ENCODE measurements around the gene TTC9B. TPM values are rescaled to one million over a fixed set of nuclear protein-coding genes. Genes with fewer than 3 reads are reported as not detected.
"Not testable (repeated sequence)": the region's sequence is repeated elsewhere in the genome, so short reads cannot be mapped to it uniquely, and the experiment has no call there.

TTC9B gene
- total and polyA plus RNA-seq, 8 donors: 0.11 to 0.20 (median 0.15) TPM; not detected in 2

DNA sequence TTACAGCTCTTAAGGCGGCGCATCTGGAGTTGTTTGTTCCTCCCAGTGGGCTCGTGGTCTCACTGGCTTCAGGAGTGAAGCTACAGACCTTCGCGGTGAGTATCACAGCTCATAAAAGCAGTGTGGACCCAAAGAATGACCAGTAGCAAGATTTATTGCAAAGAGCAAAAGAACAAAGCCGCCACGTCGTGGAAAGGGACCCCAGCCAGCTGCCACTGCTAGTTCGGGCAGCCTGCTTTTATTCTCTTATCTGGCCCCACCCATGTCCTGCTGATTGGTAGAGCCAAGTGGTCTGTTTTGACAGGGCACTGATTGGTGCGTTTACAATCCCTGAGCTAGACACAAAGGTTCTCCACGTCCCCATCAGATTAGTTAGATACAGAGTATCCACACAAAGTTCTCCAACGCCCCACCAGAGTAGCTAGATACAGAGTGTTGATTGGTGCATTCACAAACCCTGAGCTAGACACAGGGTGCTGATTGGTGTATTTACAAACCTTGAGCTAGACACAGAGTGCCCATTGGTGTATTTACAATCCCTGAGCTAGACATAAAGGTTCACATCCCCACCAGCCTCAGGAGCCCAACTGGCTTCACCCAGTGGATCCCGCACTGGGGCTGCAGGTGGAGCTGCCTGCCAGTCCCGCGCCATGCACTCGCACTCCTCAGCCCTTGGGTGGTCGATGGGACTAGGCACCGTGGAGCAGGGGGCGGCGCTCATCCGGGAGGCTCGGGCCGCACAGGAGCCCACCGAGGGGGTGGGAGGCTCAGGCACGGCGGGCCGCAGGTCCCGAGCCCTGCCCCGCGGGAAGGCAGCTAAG lies 48.5 kb downstream of the TTC9B start:
- H3K4me1 ChIP-seq; H3K27ac ChIP-seq; H3K9me3 ChIP-seq; H3K4me3 ChIP-seq; intact Hi-C loops (cut with DNase I); H3K36me3 ChIP-seq; ATAC-seq: not testable (repeated sequence)
- peak in 1 of 4 donors; percentile 57 for DNase-seq
- H3K27me3 ChIP-seq: peaks cover 0 to 24% of the 10 kb centered on the region in 2 donors

Other genes starting within 250 kb of the TTC9B start
- gene PSMC4, start 247.2 kb downstream of the TTC9B start, total RNA-seq: 10 to 100 TPM; 59.8 to 94.9 TPM
- gene PSMC4, start 247.2 kb downstream of the TTC9B start, polyA plus RNA-seq (ENCODE audit: insufficient read length in 6 of 6): 10 to 100 TPM; 52.3 to 73.3 (median 61.1) TPM
- gene ZNF546, start 221.3 kb downstream of the TTC9B start, total RNA-seq: 1 to 10 TPM; 5.1 to 5.4 TPM
- 10 to 100 TPM in 2 of 6 donors, 1 to 10 TPM in 4; 7.5 to 10.7 (median 9.6) TPM for gene ZNF546, start 221.3 kb downstream of the TTC9B start, polyA plus RNA-seq (ENCODE audit: insufficient read length in 6 of 6)
- 10 to 100 TPM; 17.0 to 17.8 TPM for gene ZNF780B, start 162.2 kb downstream of the TTC9B start, total RNA-seq
- 10 to 100 TPM; 27.0 to 41.3 (median 35.1) TPM for gene ZNF780B, start 162.2 kb downstream of the TTC9B start, polyA plus RNA-seq (ENCODE audit: insufficient read length in 6 of 6)
- 10 to 100 TPM; 20.4 to 21.2 TPM for gene ZNF780A, start 127.4 kb downstream of the TTC9B start, total RNA-seq
- gene ZNF780A, start 127.4 kb downstream of the TTC9B start, polyA plus RNA-seq (ENCODE audit: insufficient read length in 6 of 6): 10 to 100 TPM; 14.7 to 19.4 (median 18.1) TPM
- 10 to 100 TPM; 14.5 to 16.3 TPM for gene MAP3K10, start 27.0 kb downstream of the TTC9B start, total RNA-seq
- gene MAP3K10, start 27.0 kb downstream of the TTC9B start, polyA plus RNA-seq (ENCODE audit: insufficient read length in 6 of 6): 10 to 100 TPM; 12.9 to 17.2 (median 15.0) TPM
- under 1 TPM in 1 of 2 donors, not detected in 1; 0.15 TPM for gene CCNP, start 8.3 kb upstream of the TTC9B start, total RNA-seq
- gene CCNP, start 8.3 kb upstream of the TTC9B start, polyA plus RNA-seq (ENCODE audit: insufficient read length in 6 of 6): under 1 TPM; 0.37 to 0.98 (median 0.60) TPM
- gene AKT2, start 67.0 kb upstream of the TTC9B start, total RNA-seq: 100 to 1,000 TPM; 102 to 116 TPM
- 100 to 1,000 TPM; 148 to 182 (median 174) TPM for gene AKT2, start 67.0 kb upstream of the TTC9B start, polyA plus RNA-seq (ENCODE audit: insufficient read length in 6 of 6)
- gene C19orf47, start 130.0 kb upstream of the TTC9B start, total RNA-seq: 10 to 100 TPM; 18.3 to 19.0 TPM
- gene C19orf47, start 130.0 kb upstream of the TTC9B start, polyA plus RNA-seq (ENCODE audit: insufficient read length in 6 of 6): 10 to 100 TPM; 10.4 to 21.7 (median 11.3) TPM
- gene PLD3, start 130.3 kb upstream of the TTC9B start, total RNA-seq: 100 to 1,000 TPM; 315 to 604 TPM
- gene PLD3, start 130.3 kb upstream of the TTC9B start, polyA plus RNA-seq (ENCODE audit: insufficient read length in 6 of 6): 100 to 1,000 TPM; 318 to 413 (median 351) TPM
- under 1 TPM; 0.09 to 0.24 TPM for gene HIPK4, start 171.8 kb upstream of the TTC9B start, total RNA-seq
- under 1 TPM; 0.15 to 0.35 (median 0.32) TPM for gene HIPK4, start 171.8 kb upstream of the TTC9B start, polyA plus RNA-seq (ENCODE audit: insufficient read length in 6 of 6)
- 10 to 100 TPM; 18.7 to 20.0 TPM for gene PRX, start 195.0 kb upstream of the TTC9B start, total RNA-seq
- gene PRX, start 195.0 kb upstream of the TTC9B start, polyA plus RNA-seq (ENCODE audit: insufficient read length in 6 of 6): 10 to 100 TPM; 11.5 to 17.9 (median 13.1) TPM
- gene SERTAD1, start 207.6 kb upstream of the TTC9B start, total RNA-seq: 10 to 100 TPM; 14.8 to 17.5 TPM
- 1 to 10 TPM; 4.3 to 7.5 (median 6.3) TPM for gene SERTAD1, start 207.6 kb upstream of the TTC9B start, polyA plus RNA-seq (ENCODE audit: insufficient read length in 6 of 6)
- 10 to 100 TPM; 31.7 to 35.0 TPM for gene SERTAD3, start 226.0 kb upstream of the TTC9B start, total RNA-seq
- gene SERTAD3, start 226.0 kb upstream of the TTC9B start, polyA plus RNA-seq (ENCODE audit: insufficient read length in 6 of 6): 10 to 100 TPM; 22.1 to 37.4 (median 34.1) TPM
- 100 to 1,000 TPM; 123 to 192 TPM for gene BLVRB, start 247.4 kb upstream of the TTC9B start, total RNA-seq
- 10 to 100 TPM; 45.1 to 65.1 (median 56.8) TPM for gene BLVRB, start 247.4 kb upstream of the TTC9B start, polyA plus RNA-seq (ENCODE audit: insufficient read length in 6 of 6)
- 1 to 10 TPM in 1 of 2 donors, under 1 TPM in 1; 0.42 to 1.3 TPM for gene SPTBN4, start 248.6 kb upstream of the TTC9B start, total RNA-seq
- 1 to 10 TPM in 5 of 6 donors, under 1 TPM in 1; 0.95 to 2.5 (median 1.3) TPM for gene SPTBN4, start 248.6 kb upstream of the TTC9B start, polyA plus RNA-seq (ENCODE audit: insufficient read length in 6 of 6)

All from left lung (tissue), 10 donors.